Measurements from ENCODE around the gene FAM199X.

FAM199X gene

GRCh38 chrX:104165894-104166734 is at the start of gene FAM199X:
Gene FAM199X (plus strand): TSS chrX:104166453. CDS start chrX:104166786, 333 bp downstream.
- peak; percentile 74 for DNase-seq (ENCODE audit: low spot score)

- DNase-seq (ENCODE audit: low spot score), result no peak
Observed at GRCh38 chrX:104117759-104118158, 48.5 kb upstream of the FAM199X start.

DNA sequence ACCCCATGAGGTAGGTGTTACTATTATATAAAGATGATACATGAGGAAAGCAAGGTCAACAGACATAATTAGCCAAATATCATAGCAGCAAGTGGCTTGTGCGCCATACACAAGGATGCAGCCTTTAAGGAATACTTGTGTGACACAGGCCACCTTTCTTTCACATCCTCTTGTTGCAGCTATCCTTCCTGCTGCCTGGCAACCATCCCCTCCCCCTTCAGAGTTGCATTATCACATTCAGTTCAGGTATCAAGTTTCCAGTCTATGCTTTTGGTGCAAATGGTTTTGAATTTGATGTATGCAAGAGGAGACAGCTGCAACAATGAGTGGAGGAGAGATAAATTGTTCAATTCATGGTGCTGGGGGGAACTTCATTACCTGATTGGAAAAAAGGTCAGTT is 47.5 kb upstream of the FAM199X start:
- DNase-seq (ENCODE audit: low spot score), result no peak

DNA sequence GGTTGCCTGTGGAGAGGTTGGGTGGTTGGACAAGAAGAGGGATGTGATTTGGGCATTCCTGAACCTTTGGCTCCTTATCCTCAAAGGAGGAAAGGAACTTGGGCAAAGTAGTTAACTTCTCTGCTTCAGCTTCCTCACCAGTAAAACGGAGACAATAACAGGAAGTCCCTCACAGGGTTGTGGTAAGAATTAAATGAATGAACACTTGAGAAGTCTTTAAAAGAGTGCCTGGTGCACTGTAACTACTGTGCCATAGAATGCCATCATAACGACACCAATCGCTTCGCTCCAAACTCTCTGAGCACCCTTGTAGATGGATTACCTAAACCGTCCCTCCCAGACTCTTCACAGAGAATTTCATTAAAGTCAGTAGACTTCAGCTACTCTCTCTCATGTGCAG is 43.4 kb upstream of the FAM199X start:
- DNase-seq (ENCODE audit: low spot score), result no peak

DNA sequence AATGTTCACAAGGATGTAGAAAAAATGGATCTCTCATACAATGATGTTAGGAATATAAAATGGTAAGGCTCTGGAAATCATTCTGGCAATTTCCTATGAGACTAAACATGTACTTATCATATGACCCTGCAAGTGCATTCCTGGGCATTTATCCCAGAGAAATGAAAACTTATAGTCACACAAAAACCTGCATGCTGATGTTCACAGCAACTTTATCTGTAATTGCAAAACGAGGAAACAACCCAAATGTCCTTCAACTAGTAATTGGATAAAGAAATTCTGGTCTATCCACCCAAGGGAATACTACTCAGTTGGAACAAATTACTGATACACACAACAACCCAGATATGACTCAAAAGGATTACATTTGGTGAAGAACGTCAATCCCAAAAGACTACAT is 39.4 kb upstream of the FAM199X start:
- DNase-seq (ENCODE audit: low spot score), result no peak

DNA sequence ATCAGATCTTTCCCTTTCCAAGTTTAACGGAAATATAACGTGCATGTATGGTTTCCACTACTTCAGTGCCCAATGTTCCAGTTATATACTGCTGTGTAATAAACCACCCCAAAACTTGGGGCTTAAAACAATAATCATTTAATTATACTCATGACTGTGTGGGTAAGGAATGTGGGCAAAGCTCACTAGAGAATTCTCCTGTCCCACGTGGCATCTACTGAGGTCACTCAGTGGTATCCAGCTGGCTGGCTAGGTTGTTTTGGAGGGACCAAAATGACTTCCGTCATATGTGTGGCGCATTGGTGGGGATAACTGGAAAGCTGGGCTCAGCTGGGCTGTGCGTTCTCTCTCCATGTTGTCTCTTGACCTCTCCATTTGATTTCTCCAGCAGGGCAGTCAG is 35.4 kb upstream of the FAM199X start:
- no peak for DNase-seq (ENCODE audit: low spot score)

GRCh38 chrX:104134583-104135261 is 31.5 kb upstream of the FAM199X start:
- DNase-seq (ENCODE audit: low spot score), result no peak

DNA sequence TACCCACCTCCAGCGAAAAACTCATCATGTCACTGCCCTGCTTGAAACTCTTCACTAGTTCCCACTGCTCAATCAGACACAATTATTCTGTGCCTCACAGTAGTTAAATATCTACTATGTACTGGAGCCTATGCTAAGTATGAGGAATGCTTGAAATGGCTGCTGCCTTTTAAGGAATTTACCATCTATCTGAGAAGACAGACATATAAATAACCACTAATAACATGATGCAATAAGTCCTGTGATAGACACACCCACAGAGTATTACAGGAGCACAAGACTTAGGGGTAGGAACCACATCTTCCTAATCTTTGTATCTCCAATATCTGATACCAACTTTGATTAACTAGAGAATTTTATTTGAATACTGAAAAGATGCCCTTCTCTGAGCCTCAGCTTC is 30.6 kb upstream of the FAM199X start:
- no peak for DNase-seq (ENCODE audit: low spot score)

GRCh38 chrX:104136241-104137019 is 29.8 kb upstream of the FAM199X start:
- DNase-seq (ENCODE audit: low spot score), result peak; percentile 79

GRCh38 chrX:104137496-104137895 is 28.8 kb upstream of the FAM199X start:
- DNase-seq (ENCODE audit: low spot score), result no peak

- DNase-seq (ENCODE audit: low spot score), result no peak
Observed at GRCh38 chrX:104141087-104141760, 25.0 kb upstream of the FAM199X start.

DNA sequence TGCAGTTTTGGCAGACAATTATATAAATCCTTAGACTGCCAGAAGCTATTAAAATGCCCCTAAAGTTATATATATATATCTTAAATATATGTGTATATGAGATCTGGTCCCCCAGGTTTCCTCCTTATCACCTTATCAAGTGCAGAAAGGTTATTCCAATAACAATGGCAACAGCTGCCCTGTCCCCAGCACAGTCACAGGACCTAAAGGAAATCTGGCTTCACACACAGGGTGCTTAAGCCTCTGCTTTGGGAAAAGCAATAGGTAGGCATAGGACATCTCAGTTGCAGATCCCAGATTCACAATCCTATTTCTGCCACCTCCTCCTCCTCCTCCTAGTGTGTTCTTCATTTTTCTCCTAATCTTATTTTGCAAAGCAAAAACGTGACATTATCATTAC is 15.2 kb upstream of the FAM199X start:
- DNase-seq (ENCODE audit: low spot score), result no peak

DNA sequence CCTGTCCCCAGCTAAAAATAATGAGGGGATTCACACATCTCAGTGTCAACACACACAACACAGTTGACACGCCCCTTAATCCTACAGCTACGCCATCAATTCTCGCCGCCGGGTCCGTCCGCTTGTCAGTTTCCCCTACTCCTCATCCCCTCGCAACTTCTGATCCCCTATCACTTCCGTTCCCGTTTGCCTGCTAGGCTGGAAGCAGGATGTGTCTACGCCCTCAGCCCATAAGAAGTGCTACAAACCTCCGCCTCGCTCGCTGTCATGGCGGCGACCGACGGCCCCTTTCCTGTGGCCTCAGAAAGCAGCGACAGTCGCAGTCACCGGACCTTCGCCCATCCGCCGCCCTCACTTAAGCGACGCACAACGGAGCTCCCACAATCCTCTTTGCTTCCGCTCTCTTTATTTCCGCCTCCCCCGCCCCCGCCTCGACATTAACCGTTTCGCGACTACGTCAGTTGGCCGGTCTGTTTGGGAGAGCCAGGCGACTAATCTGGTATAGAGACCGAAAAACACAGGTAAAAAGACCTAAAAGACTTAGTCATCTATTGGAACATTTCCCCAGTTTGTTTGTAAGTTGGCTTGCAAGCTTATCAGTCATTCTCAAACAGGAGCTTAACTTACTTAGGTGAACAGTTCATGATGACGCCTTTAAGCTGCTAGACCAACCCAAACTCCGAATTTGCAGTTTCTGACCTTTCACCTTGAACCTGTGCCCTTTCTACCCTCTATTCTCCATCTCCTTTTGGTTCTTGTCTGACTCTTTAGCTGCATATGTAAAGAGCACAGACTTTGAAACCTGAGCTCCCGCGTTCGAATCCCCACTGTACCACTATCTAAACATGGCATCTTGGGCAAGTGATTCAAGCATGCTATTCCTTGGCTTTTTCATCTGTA is 9.4 kb upstream of the FAM199X start, which contains the start of gene SLC25A53:
SLC25A53 (minus strand) TSS at position 380 of the 900 bp plus-strand sequence. CDS start 51,752 bp downstream, outside the sequence.
- peak; percentile 67 for DNase-seq (ENCODE audit: low spot score)

- no peak for DNase-seq (ENCODE audit: low spot score)
Observed at GRCh38 chrX:104166735-104167436, 633 bp downstream of the FAM199X start.

GRCh38 chrX:104168127-104168526 is 1.9 kb downstream of the FAM199X start:
- DNase-seq (ENCODE audit: low spot score), result no peak

DNA sequence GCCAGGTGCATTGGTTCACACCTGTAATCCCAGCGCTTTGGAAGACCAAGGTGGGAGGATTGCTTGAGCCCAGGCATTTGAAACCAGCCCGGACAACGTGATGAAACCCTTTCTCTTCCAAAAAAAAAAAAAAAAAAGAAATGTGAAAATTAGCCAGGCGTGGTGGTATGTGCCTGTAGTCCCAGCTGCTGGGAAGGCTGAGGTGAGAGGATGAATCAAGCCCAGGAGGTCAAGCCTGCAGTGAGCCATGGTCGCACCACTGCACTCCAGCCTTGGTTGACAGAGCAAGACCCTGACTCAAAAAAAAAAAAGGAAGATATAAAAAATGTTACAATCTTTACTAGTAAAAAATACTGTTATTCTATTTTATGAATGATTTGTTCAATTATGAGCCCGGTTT is 5.9 kb downstream of the FAM199X start:
- DNase-seq (ENCODE audit: low spot score), result no peak

GRCh38 chrX:104172788-104173187 is 6.5 kb downstream of the FAM199X start:
- no peak for DNase-seq (ENCODE audit: low spot score)

- no peak for DNase-seq (ENCODE audit: low spot score)
Observed at GRCh38 chrX:104173841-104174240, 7.6 kb downstream of the FAM199X start.

GRCh38 chrX:104183685-104184084 is 17.4 kb downstream of the FAM199X start:
- DNase-seq (ENCODE audit: low spot score), result no peak

DNA sequence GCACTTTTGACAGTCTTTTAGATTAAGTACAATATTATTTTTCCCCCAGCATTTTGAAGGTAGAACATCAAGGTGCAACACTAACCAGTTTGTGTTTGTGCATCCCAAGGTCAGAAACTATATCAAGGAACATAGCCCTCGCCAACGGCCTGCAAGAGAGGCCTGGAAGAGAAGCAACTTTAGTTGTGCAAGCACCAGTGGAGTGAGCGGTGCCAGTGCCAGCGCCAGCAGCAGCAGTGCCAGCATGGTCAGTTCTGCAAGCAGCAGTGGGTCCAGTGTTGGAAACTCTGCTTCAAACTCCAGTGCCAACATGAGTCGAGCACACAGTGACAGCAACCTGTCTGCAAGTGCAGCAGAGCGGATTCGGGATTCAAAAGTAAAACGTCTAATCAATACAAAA is 21.7 kb downstream of the FAM199X start:
- no peak for DNase-seq (ENCODE audit: low spot score)
